Adrenal gland (tissue), 12 donors: ENCODE data around the gene LMCD1. TPM values are rescaled to one million over a fixed set of nuclear protein-coding genes. Genes with fewer than 3 reads are reported as not detected.

Experiments
- DNase-seq, 7 donors: peaks; one replicate each; pipeline ENCODE4 v3.0.0-alpha.2; 2019 to 2020
- H3K27ac ChIP-seq, 5 donors: fragments of 200-600 bp; sonication (generic) in 4 of 5; 1 replicate in 3 of 5; 2 replicates in 2 of 5; pipeline versions ENCODE4 v1.5.1 to v1.8.0; 2016 to 2020; ENCODE audit warnings: mild to moderate bottlenecking in 1 of 5
- H3K27me3 ChIP-seq: fragments of 200-600 bp; 2 replicates; pipeline ENCODE4 v1.8.0; 2021
- H3K36me3 ChIP-seq, 2 donors: fragments of 200-600 bp; replicated peaks in 1 of 2; 1 replicate in 1 of 2; 2 replicates in 1 of 2; pipeline versions ENCODE4 v1.5.1 to v1.8.0; 2018 to 2022
- H3K4me1 ChIP-seq, 2 donors: fragments of 200-600 bp; replicated peaks in 1 of 2; 1 replicate in 1 of 2; 2 replicates in 1 of 2; pipeline versions ENCODE4 v1.5.1 to v1.8.0; 2018 to 2021
- H3K4me3 ChIP-seq, 4 donors: fragments of 200-600 bp; sonication (generic) in 3 of 4; one replicate each; pipeline ENCODE4 v1.5.1; 2016 to 2018
- H3K9me3 ChIP-seq, 3 donors: fragments of 200-600 bp; sonication (generic) in 1 of 3; replicated peaks in 1 of 3; 1 replicate in 2 of 3; 2 replicates in 1 of 3; pipeline versions ENCODE4 v1.5.1 to v1.8.0; 2016 to 2021
- POLR2A ChIP-seq, 2 donors: fragments of 450-650 bp; IDR thresholded peaks; one replicate each; pipeline ENCODE4 v1.6.1; 2017; ENCODE audit warnings: antibody characterized with exemption in 2 of 2, mild to moderate bottlenecking in 2 of 2, moderate library complexity in 1 of 2
- WGBS, 4 donors: extraction: QIAGEN DNeasy Blood & Tissue Kit in 2 of 4; methylation state at CpG; one replicate each; pipeline versions ENCODE4 v1.1.5 to v1.1.7; 2013 to 2017; 5-methylcytosine and 5-hydroxymethylcytosine counted together
- intact Hi-C, 2 donors: fragments of 100-400 bp; cut with DNase I; formaldehyde crosslinking; loops; one replicate each; pipeline versions ENCODE4 v1.14.1 to v1.15.0; 2022 to 2023
- polyA plus RNA-seq, 3 donors: library from polyadenylated mRNA; stranded (reverse); fragments of 200-250 nt in 2 of 3; fragments of 350-450 nt in 1 of 3; fragmentation: Illumina TruSeq in 1 of 3; extraction: RNeasy Lipid Tissue Mini Kit (QIAGEN cat#74804) in 1 of 3; gene quantifications; one replicate each; pipeline ENCODE4 v1.2.3, GENCODE V29; 2013 to 2014
- total RNA-seq, 9 donors: library from RNA; depleted of rRNA in 4 of 9; stranded (reverse); fragments of >200 nt in 4 of 9; fragments of 120-200 nt in 1 of 9; fragmentation: NEBNext Ultra II Directional in 1 of 9; extraction: Animal tissue kit (Norgen Biotek cat#: 25700) in 1 of 9; gene quantifications; one replicate each; pipeline versions ENCODE4 v1.1.0 to v1.2.4, GENCODE V29; 2013 to 2023
- TF ChIP-seq, protein P1 (sequence below), 6 experiments: fragments of 450-650 bp in 4 of 6; fragments of 200-600 bp in 2 of 6; sonication (generic) in 1 of 6; IDR thresholded peaks; 1 replicate in 5 of 6; 2 replicates in 1 of 6; pipeline versions ENCODE4 v1.5.1 to v1.8.0; 2016 to 2021; ENCODE audit warnings: antibody characterized with exemption in 6 of 6, mild to moderate bottlenecking in 2 of 6, moderate library complexity in 1 of 6
- donor health status: healthy with polysubstance abuse.
- donor health status: Bipolar disorder and iron deficiency.
- donor health status: DM: yes; HTN: yes; CAD: no.
- donor health status: DM: no; HTN: no; CAD: no.
- donor health status: DM: no; HTN: no; CAD: no.
- donor health status: DM: yes; HTN: yes; CAD: no.

Gene LMCD1
- total and polyA plus RNA-seq, 12 donors, result 4.8 to 26.5 (median 16.1) TPM

GRCh38 chr3:8458711-8459110 is 42.9 kb upstream of the LMCD1 start:
- intact Hi-C loops, result no loop called here
- no peaks in the 10 kb centered on the region for H3K27me3 ChIP-seq
- H3K4me1 ChIP-seq, result peaks cover 0 to 4% of the 10 kb centered on the region in 2 donors
- no peak overlapping the region for H3K4me3 ChIP-seq
- TF ChIP-seq, protein P1, sequence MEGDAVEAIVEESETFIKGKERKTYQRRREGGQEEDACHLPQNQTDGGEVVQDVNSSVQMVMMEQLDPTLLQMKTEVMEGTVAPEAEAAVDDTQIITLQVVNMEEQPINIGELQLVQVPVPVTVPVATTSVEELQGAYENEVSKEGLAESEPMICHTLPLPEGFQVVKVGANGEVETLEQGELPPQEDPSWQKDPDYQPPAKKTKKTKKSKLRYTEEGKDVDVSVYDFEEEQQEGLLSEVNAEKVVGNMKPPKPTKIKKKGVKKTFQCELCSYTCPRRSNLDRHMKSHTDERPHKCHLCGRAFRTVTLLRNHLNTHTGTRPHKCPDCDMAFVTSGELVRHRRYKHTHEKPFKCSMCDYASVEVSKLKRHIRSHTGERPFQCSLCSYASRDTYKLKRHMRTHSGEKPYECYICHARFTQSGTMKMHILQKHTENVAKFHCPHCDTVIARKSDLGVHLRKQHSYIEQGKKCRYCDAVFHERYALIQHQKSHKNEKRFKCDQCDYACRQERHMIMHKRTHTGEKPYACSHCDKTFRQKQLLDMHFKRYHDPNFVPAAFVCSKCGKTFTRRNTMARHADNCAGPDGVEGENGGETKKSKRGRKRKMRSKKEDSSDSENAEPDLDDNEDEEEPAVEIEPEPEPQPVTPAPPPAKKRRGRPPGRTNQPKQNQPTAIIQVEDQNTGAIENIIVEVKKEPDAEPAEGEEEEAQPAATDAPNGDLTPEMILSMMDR (IDR thresholded peaks at IDR 0.05), result no peak
- TF ChIP-seq POLR2A (IDR thresholded peaks at IDR 0.05), result no peak
- H3K27ac ChIP-seq, result no peak overlapping the region
- no peaks in the 10 kb centered on the region for H3K9me3 ChIP-seq
- no peaks in the 10 kb centered on the region for H3K36me3 ChIP-seq
- WGBS, 4 donors, result 83 to 94% (median 89%) methylated on average over 6 of the region's 6 CpGs
- no peak for DNase-seq

DNA sequence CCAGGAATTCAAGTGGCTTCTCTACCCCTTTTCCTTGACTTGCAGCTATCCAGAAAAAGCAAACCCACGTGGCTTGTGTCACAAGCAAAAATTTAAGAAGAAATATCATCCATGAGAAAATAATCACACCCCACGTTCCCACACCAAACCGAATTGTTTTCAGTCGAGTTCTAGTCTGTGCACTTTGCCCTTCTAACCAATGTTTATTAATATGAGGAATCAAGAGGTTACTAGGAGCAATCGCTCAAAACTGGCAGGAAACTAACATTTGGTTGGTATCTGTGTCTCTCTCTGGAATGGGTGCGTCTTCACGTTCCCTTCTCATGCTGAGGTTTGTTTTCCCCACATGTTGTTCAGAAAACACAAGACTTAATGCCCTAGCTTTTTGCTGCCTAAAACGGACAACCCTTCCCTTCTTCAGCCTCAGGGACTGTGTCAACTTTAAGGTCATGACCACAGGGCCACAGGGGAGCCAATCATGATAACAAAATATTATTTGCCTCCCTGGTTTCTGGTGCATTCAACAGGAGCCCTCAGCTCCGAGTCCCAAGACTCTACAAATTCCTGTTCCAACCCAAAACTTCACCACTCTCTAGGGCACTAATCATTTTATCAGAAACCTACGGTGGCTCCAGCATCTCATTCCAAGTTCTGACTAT is 41.4 kb upstream of the LMCD1 start:
- H3K9me3 ChIP-seq, result no peaks in the 10 kb centered on the region
- peaks cover 0 to 2% of the 10 kb centered on the region in 2 donors for H3K4me1 ChIP-seq
- TF ChIP-seq POLR2A (IDR thresholded peaks at IDR 0.05), result no peak
- TF ChIP-seq, protein P1 (IDR thresholded peaks at IDR 0.05), result no peak
- H3K27me3 ChIP-seq, result no peaks in the 10 kb centered on the region
- intact Hi-C loops, result no loop called here
- 62 to 72% (median 67%) methylated on average over 10 of the region's 10 CpGs for WGBS, 4 donors
- peak overlapping the region in 2 of 5 donors; percentile 10 to 27 for H3K27ac ChIP-seq
- no peak overlapping the region for H3K4me3 ChIP-seq
- H3K36me3 ChIP-seq, result no peaks in the 10 kb centered on the region
- DNase-seq, result no peak

- Histone ChIP-seq H3K27me3 (no peaks in the 10 kb centered on the region), H3K9me3 (no peaks in the 10 kb centered on the region), H3K4me3 (no peak overlapping the region), H3K4me1 (no peaks in the 10 kb centered on the region), H3K36me3 (no peaks in the 10 kb centered on the region), H3K27ac (peak overlapping the region in 2 of 5 donors; percentile 10 to 27)
- no peak for DNase-seq
- WGBS, 4 donors, result 57 to 63% (median 59%) methylated on average over 3 of the region's 3 CpGs
- intact Hi-C loops, result no loop called here
- no peak for TF ChIP-seq POLR2A (IDR thresholded peaks at IDR 0.05)
Observed at GRCh38 chr3:8460815-8461456, 40.7 kb upstream of the LMCD1 start.

DNA sequence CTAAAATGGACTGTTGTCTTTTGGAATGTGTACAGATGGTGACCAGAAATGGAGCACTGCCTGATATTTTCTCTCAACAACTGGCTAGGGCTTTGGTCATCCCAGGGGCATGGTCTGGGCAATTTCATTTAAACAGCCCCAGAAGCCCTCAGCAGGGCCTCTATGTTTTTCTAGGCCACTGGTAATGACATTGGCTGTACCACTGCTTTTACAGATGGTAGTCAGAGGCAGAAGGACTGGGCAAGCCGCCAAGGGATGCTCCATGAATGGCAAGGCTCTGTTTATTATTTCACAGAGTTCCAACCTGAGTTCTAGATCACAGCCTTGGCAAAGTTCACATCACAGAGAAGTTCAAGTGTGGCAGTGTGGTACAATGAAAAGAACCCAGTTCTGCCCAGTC is 37.0 kb upstream of the LMCD1 start:
- no peaks in the 10 kb centered on the region for H3K9me3 ChIP-seq
- 57 to 96% (median 69%) methylated on average over 1 of the region's 1 CpG; no CpG with 5 or more reads in 1 of the 4 donors for WGBS, 4 donors
- DNase-seq, result peak in 2 of 7 donors; percentile 26 to 83
- intact Hi-C loops, result no loop called here
- no peaks in the 10 kb centered on the region for H3K36me3 ChIP-seq
- H3K27me3 ChIP-seq, result no peaks in the 10 kb centered on the region
- TF ChIP-seq, protein P1 (IDR thresholded peaks at IDR 0.05), result no peak
- no peak for TF ChIP-seq POLR2A (IDR thresholded peaks at IDR 0.05)
- no peaks in the 10 kb centered on the region for H3K4me1 ChIP-seq
- H3K27ac ChIP-seq, result no peak overlapping the region
- no peak overlapping the region for H3K4me3 ChIP-seq
